ENCODE measurements around the gene EIF5AL1. TPM values are rescaled to one million over a fixed set of nuclear protein-coding genes. Genes with fewer than 3 reads are reported as not detected.

Gene EIF5AL1
- total and polyA plus RNA-seq, 2 of the 4 experiments (the other 2 are of a cell fraction): 1.1 to 1.4 TPM

DNA sequence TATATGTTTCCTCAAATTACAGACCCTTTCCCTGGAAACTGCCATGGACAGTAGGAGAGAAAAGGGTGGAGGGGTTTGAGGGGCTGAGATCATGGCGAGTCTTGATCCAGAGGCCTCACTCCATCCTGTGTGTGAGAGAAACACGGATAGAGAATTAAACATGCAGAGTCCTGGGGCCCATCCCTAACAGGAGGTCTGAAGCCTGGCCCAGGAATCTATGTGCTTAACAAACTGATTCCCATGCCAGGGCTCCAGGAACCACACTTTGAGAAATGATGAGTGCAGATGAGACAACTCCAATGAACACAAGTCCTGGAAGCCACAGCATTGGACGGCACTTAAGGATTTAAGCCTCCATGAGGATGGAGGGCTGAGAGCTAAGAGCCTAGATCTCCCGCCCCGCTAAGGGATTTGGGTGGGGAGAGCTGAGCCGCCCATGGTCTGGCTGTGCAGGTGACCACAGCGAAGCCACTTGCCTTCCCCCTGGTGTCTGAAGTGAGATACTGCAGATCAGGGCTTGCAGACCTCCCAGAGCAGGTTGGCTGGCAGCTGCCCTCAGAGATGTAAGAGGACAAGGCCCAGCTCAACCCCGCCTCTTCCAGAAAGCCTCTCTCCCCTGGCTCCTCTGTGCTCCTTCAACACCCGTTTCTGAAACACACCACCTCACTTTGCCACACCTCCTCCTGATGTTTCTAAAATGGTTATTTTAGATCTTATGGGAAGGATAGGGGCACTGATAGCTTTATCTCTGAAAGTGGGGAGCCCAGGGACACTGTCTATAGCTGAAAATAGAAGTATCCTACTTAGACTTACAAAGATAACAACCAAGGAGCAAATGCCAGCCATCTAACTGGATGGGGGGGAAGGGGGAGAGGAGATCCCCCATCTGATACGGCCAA, 24.8 kb upstream of the EIF5AL1 start (continued):
- TF ChIP-seq, protein P1, sequence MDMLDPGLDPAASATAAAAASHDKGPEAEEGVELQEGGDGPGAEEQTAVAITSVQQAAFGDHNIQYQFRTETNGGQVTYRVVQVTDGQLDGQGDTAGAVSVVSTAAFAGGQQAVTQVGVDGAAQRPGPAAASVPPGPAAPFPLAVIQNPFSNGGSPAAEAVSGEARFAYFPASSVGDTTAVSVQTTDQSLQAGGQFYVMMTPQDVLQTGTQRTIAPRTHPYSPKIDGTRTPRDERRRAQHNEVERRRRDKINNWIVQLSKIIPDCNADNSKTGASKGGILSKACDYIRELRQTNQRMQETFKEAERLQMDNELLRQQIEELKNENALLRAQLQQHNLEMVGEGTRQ (IDR thresholded peaks at IDR 0.05; ENCODE audit: low read depth, low read length): no peak
- no peak for TF ChIP-seq FOS (IDR thresholded peaks at IDR 0.05; ENCODE audit: low read depth, low read length)
- TF ChIP-seq CEBPB (IDR thresholded peaks at IDR 0.05; ENCODE audit: low read depth, low read length): no peak

DNA sequence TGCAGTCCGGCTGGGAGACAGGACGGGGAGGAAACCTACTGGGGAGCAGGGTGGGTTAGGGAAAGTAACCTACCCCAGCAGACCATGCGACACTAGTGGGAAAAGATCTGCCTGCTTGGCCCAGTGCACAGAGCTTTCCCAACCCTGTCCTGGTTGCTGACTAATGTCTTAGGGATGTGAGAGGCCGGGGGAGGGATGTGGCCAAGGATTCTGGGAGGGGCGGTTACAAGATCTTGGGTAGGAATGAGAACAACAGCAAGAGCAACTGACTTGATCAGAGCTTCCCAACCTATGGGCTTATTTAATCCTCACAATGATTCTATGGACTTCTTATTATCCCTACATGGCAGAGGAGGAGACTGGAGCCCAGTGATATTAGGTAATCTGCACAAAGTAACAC, 24.0 kb upstream of the EIF5AL1 start:
- peak overlapping the region; percentile 56 for H3K9ac ChIP-seq (ENCODE audit: low read depth, low read length)
- H2BK15ac ChIP-seq (ENCODE audit: low read depth, low read length): peak overlapping the region; percentile 98
- H3K23ac ChIP-seq (ENCODE audit: low read depth, low read length): peak overlapping the region; percentile 92
- no peaks in the 10 kb centered on the region for H3K36me3 ChIP-seq (ENCODE audit: control insufficient read depth, insufficient read depth, low read length)
- peak overlapping the region; percentile 99 for H3K4ac ChIP-seq (ENCODE audit: low read depth, low read length)
- H2AFZ ChIP-seq (replicated peaks; ENCODE audit: low read length, poor library complexity): peak overlapping the region; percentile 93
- H3K4me2 ChIP-seq (ENCODE audit: low read depth, low read length): peak overlapping the region; percentile 78
- ChIA-PET POLR2A (ENCODE audit: unreplicated experiment) (interaction anchor here (1.2 kb wide), 1 partner anchor 89 kb away, joined by 3 read pairs; no protein-coding TSS in a partner anchor), CTCF (interaction anchor here (0.6 to 1.4 kb wide), 8 partner anchors 14 to 656 kb away, joined by 3 to 7 read pairs (median 4); no protein-coding TSS in a partner anchor)
- ATAC-seq (ENCODE audit: low read depth) (peak; percentile 88), DNase-seq (peak; percentile 92)
- H2BK20ac ChIP-seq (ENCODE audit: low read depth, low read length): peak overlapping the region; percentile 98
- peak overlapping the region; percentile 92 for H3K18ac ChIP-seq (ENCODE audit: low read depth, low read length)
- no peaks in the 10 kb centered on the region for H3K9me3 ChIP-seq (ENCODE audit: control insufficient read depth, insufficient read depth, low read length)
- WGBS, 2 experiments (ENCODE audit: extremely low coverage in 2 of 2, insufficient read length in 1 of 2): no CpG with 5 or more reads among the region's 5 CpGs
- peak overlapping the region; percentile 77 to 96 for H4K8ac ChIP-seq (ENCODE audit: low read depth in 2 of 2, low read length in 2 of 2)
- in situ Hi-C loops (cut with MboI; ENCODE audit: low sequenced_read_pairs): loop anchor here (25.0 kb wide), 1 partner anchor 101 kb away; no protein-coding TSS in a partner anchor
- peak overlapping the region; percentile 97 for H2AK9ac ChIP-seq (replicated peaks; ENCODE audit: low read depth, low read length, poor library complexity)
- peak overlapping the region; percentile 95 for H3K27ac ChIP-seq (ENCODE audit: insufficient read depth, low read length)
- peak overlapping the region; percentile 97 for H3K14ac ChIP-seq (replicated peaks; ENCODE audit: low read depth, low read length)
- H3K9me1 ChIP-seq (ENCODE audit: insufficient read depth, low read length): peaks cover 34% of the 10 kb centered on the region
- H3K4me1 ChIP-seq (ENCODE audit: control insufficient read depth, insufficient read depth, low read length): peaks cover 32% of the 10 kb centered on the region
- peak overlapping the region; percentile 98 for H2BK120ac ChIP-seq (ENCODE audit: low read depth, low read length)
- H4K5ac ChIP-seq (ENCODE audit: low read depth, low read length): peak overlapping the region; percentile 92
- H4K20me1 ChIP-seq (ENCODE audit: insufficient read depth, low read length): no peaks in the 10 kb centered on the region
- no peaks in the 10 kb centered on the region for H3K79me1 ChIP-seq (ENCODE audit: low read depth in 1 of 2, low read length in 2 of 2)
- H2BK5ac ChIP-seq (ENCODE audit: low read depth, low read length, poor library complexity, severe bottlenecking): peak overlapping the region; percentile 95
- intact Hi-C loops (cut with micrococcal nuclease): loop anchor here (2.0 kb wide), 1 partner anchor 44 kb away; the partner anchor contains the start of gene ZCCHC24
- no TSS peak for BruUV-seq (replicated peaks)
- no peaks in the 10 kb centered on the region for H3K27me3 ChIP-seq (ENCODE audit: control insufficient read depth, insufficient read depth, low read length)
- H2AK5ac ChIP-seq (ENCODE audit: low read depth, low read length): peak overlapping the region; percentile 95
- peak overlapping the region; percentile 84 for H3K56ac ChIP-seq (ENCODE audit: extremely low read depth, insufficient read depth, low read length)
- H4K91ac ChIP-seq (ENCODE audit: insufficient read depth, low read depth, low read length): peak overlapping the region; percentile 97
- no peak overlapping the region for H3K4me3 ChIP-seq (ENCODE audit: insufficient read depth, low read depth, low read length)
- dilution Hi-C loops (cut with HindIII; ENCODE audit: low sequenced_read_pairs, unreplicated experiment): no loop called here
- TF ChIP-seq CEBPB (IDR thresholded peaks at IDR 0.05; ENCODE audit: low read depth, low read length): peak; percentile 88
- no peak for TF ChIP-seq NFE2L2 (IDR thresholded peaks at IDR 0.05; ENCODE audit: low read depth, low read length)
- no peak for TF ChIP-seq BHLHE40 (IDR thresholded peaks at IDR 0.05; ENCODE audit: low read depth, low read length)
- TF ChIP-seq MAFK (IDR thresholded peaks at IDR 0.05; ENCODE audit: low read depth, low read length): no peak
- no peak for TF ChIP-seq RCOR1 (IDR thresholded peaks at IDR 0.05; ENCODE audit: insufficient replicate concordance, low read length)
- TF ChIP-seq RFX5 (IDR thresholded peaks at IDR 0.05; ENCODE audit: low read depth, low read length): no peak
- TF ChIP-seq, protein P1 (IDR thresholded peaks at IDR 0.05; ENCODE audit: low read depth, low read length): no peak
- no peak for TF ChIP-seq SMC3 (IDR thresholded peaks at IDR 0.05; ENCODE audit: low read depth, low read length)
- TF ChIP-seq, protein P2, sequence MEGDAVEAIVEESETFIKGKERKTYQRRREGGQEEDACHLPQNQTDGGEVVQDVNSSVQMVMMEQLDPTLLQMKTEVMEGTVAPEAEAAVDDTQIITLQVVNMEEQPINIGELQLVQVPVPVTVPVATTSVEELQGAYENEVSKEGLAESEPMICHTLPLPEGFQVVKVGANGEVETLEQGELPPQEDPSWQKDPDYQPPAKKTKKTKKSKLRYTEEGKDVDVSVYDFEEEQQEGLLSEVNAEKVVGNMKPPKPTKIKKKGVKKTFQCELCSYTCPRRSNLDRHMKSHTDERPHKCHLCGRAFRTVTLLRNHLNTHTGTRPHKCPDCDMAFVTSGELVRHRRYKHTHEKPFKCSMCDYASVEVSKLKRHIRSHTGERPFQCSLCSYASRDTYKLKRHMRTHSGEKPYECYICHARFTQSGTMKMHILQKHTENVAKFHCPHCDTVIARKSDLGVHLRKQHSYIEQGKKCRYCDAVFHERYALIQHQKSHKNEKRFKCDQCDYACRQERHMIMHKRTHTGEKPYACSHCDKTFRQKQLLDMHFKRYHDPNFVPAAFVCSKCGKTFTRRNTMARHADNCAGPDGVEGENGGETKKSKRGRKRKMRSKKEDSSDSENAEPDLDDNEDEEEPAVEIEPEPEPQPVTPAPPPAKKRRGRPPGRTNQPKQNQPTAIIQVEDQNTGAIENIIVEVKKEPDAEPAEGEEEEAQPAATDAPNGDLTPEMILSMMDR (conservative IDR thresholded peaks at IDR 0.05; ENCODE audit: low read depth, low read length): no peak
- no peak for TF ChIP-seq CHD1 (IDR thresholded peaks at IDR 0.05; ENCODE audit: low read depth, low read length)

Measured in IMR-90 (cell line).